ENCODE data around the gene CCDC201. TPM values are rescaled to one million over a fixed set of nuclear protein-coding genes. Genes with fewer than 3 reads are reported as not detected.

CCDC201 gene
- total RNA-seq: not detected in 2 replicates

GRCh38 chr7:45873035-45873354 is at the start of gene CCDC201:
CCDC201 (minus strand) TSS chr7:45873082; CDS start chr7:45873007, 75 bp downstream.
- intact Hi-C loops (cut with micrococcal nuclease): no loop called here

GRCh38 chr7:45921699-45922519 is 49.0 kb upstream of the CCDC201 start:
- intact Hi-C loops (cut with micrococcal nuclease): no loop called here

GRCh38 chr7:45921381-45921698 is 48.5 kb upstream of the CCDC201 start:
- intact Hi-C loops (cut with micrococcal nuclease): no loop called here

- intact Hi-C loops (cut with micrococcal nuclease): no loop called here
These were observed 47.9 kb upstream of the CCDC201 start, which contains the start of gene IGFBP3 for GRCh38 chr7:45920502-45921380. IGFBP3 (minus strand) TSS chr7:45921272; CDS start chr7:45921140, 132 bp downstream.

GRCh38 chr7:45919993-45920459 is 47.1 kb upstream of the CCDC201 start:
- intact Hi-C loops (cut with micrococcal nuclease): loop anchor here (5.0 kb wide), 1 partner anchor 1897 kb away; no protein-coding TSS in a partner anchor

GRCh38 chr7:45919231-45919784 is 46.4 kb upstream of the CCDC201 start:
- intact Hi-C loops (cut with micrococcal nuclease): loop anchor here (5.0 kb wide), 1 partner anchor 1898 kb away; no protein-coding TSS in a partner anchor

GRCh38 chr7:45918556-45918955 is 45.7 kb upstream of the CCDC201 start:
- intact Hi-C loops (cut with micrococcal nuclease): loop anchor here (5.0 kb wide), 1 partner anchor 1899 kb away; no protein-coding TSS in a partner anchor

GRCh38 chr7:45917658-45918057 is 44.8 kb upstream of the CCDC201 start:
- intact Hi-C loops (cut with micrococcal nuclease): loop anchor here (1.0 to 5.0 kb wide), 3 partner anchors 435 to 1900 kb away; no protein-coding TSS in a partner anchor

GRCh38 chr7:45917064-45917463 is 44.2 kb upstream of the CCDC201 start:
- intact Hi-C loops (cut with micrococcal nuclease): loop anchor here (1.0 to 5.0 kb wide), 3 partner anchors 436 to 1900 kb away; no protein-coding TSS in a partner anchor

GRCh38 chr7:45915606-45916005 is 42.7 kb upstream of the CCDC201 start:
- intact Hi-C loops (cut with micrococcal nuclease): loop anchor here (2.0 to 5.0 kb wide), 2 partner anchors 437 to 1902 kb away; no protein-coding TSS in a partner anchor

GRCh38 chr7:45914911-45915310 is 42.0 kb upstream of the CCDC201 start:
- intact Hi-C loops (cut with micrococcal nuclease): loop anchor here (5.0 kb wide), 1 partner anchor 1902 kb away; no protein-coding TSS in a partner anchor

- intact Hi-C loops (cut with micrococcal nuclease): no loop called here
These were observed 40.1 kb upstream of the CCDC201 start for GRCh38 chr7:45912972-45913371.

GRCh38 chr7:45911311-45911710 is 38.4 kb upstream of the CCDC201 start:
- intact Hi-C loops (cut with micrococcal nuclease): no loop called here

- intact Hi-C loops (cut with micrococcal nuclease): no loop called here
These were observed 38.0 kb upstream of the CCDC201 start for GRCh38 chr7:45910855-45911254.

- intact Hi-C loops (cut with micrococcal nuclease): no loop called here
These were observed 36.7 kb upstream of the CCDC201 start for GRCh38 chr7:45909561-45909960.

GRCh38 chr7:45902820-45903219 is 29.9 kb upstream of the CCDC201 start:
- intact Hi-C loops (cut with micrococcal nuclease): no loop called here

- intact Hi-C loops (cut with micrococcal nuclease): no loop called here
These were observed 28.7 kb upstream of the CCDC201 start for GRCh38 chr7:45901566-45901965.

- intact Hi-C loops (cut with micrococcal nuclease): no loop called here
These were observed 25.3 kb upstream of the CCDC201 start for GRCh38 chr7:45898222-45898621.

- intact Hi-C loops (cut with micrococcal nuclease): no loop called here
These were observed 24.3 kb upstream of the CCDC201 start for GRCh38 chr7:45897042-45897690.

GRCh38 chr7:45894665-45895062 is 21.8 kb upstream of the CCDC201 start:
- intact Hi-C loops (cut with micrococcal nuclease): no loop called here

All from T-helper 2 cell treated with Interferon-gamma antibody and Interleukin-4, amounts not matched to agents 100 ng/mL and 5 ng/mL, for 36 hours (primary cell).